ENCODE data around the gene ICAM2. TPM values are rescaled to one million over a fixed set of nuclear protein-coding genes. Genes with fewer than 3 reads are reported as not detected.

ICAM2 gene
- polyA plus RNA-seq, 1 of the 3 experiments (the other 2 are of a cell fraction): 0.08 TPM

GRCh38 chr17:63984651-63985386 is 35.6 kb downstream of the ICAM2 start (continued):
- TF ChIP-seq RXRA (IDR thresholded peaks at IDR 0.05; ENCODE audit: borderline replicate concordance, low read depth): no peak
- no peak for TF ChIP-seq IRF3 (IDR thresholded peaks at IDR 0.05; ENCODE audit: low read depth, low read length)
- TF ChIP-seq JUND (IDR thresholded peaks at IDR 0.05): no peak; the same call in 1 of the 2 replicates
- peak; percentile 46; the same call in 1 of the 2 replicates for TF ChIP-seq MAX (IDR thresholded peaks at IDR 0.05; ENCODE audit: low read depth)
- no peak for TF ChIP-seq YY1 (IDR thresholded peaks at IDR 0.05; ENCODE audit: low read depth)
- no peak for TF ChIP-seq EP300 (IDR thresholded peaks at IDR 0.05; ENCODE audit: borderline replicate concordance in 1 of 2, low read depth in 1 of 2, low read length in 1 of 2)
- TF ChIP-seq REST (IDR thresholded peaks at IDR 0.05; ENCODE audit: low read depth, low read length): no peak
- peak; percentile 24; the same call in 1 of the 2 replicates for TF ChIP-seq PBX3 (IDR thresholded peaks at IDR 0.05)
- no peak for TF ChIP-seq TAF1 (IDR thresholded peaks at IDR 0.05; ENCODE audit: borderline replicate concordance, low read depth, low read length)

- no peaks in the 10 kb centered on the region for H3F3A ChIP-seq (replicated peaks; ENCODE audit: insufficient read depth)
- H3K9me3 ChIP-seq: no peaks in the 10 kb centered on the region
- no peak for DNase-seq
- H3K27ac ChIP-seq (ENCODE audit: low read depth in 2 of 2, low read length in 1 of 2): no peak overlapping the region
- H3K36me3 ChIP-seq (replicated peaks in 1 of 2; ENCODE audit: control insufficient read depth in 1 of 2, insufficient read depth in 2 of 2, low read length in 1 of 2): no peaks in the 10 kb centered on the region
- peaks cover 0 to 4% of the 10 kb centered on the region in 2 experiments; a peak in 1 of 4 replicates for H3K4me1 ChIP-seq (ENCODE audit: control insufficient read depth in 1 of 2, insufficient read depth in 2 of 2, low read depth in 1 of 2, low read length in 1 of 2)
- H2AFZ ChIP-seq (ENCODE audit: low read depth): no peak overlapping the region
- no peaks in the 10 kb centered on the region for H4K20me1 ChIP-seq (ENCODE audit: insufficient read depth)
- H3K4me3 ChIP-seq (ENCODE audit: low read depth in 2 of 2, low read length in 1 of 2): no peak overlapping the region
- no peak overlapping the region for H3K4me2 ChIP-seq
- POLR2A ChIA-PET: no interaction called here
- CTCF ChIA-PET: interaction anchor here (0.8 to 2.7 kb wide), 12 partner anchors 9 to 298 kb away, joined by 3 to 22 read pairs (median 6); partner anchors contain the start of genes CSHL1 and GH1
- WGBS (ENCODE audit: low lambda C conversion rate): 71% methylated on average over 5 of the region's 5 CpGs
- no peaks in the 10 kb centered on the region for H3K27me3 ChIP-seq (ENCODE audit: insufficient read depth)
- H3K79me2 ChIP-seq (ENCODE audit: insufficient read depth): no peaks in the 10 kb centered on the region
- H3K9ac ChIP-seq: no peak overlapping the region
- no peaks in the 10 kb centered on the region for H3K9me2 ChIP-seq
- no peak for TF ChIP-seq RFX5 (IDR thresholded peaks at IDR 0.05; ENCODE audit: low read length)
- no peak for TF ChIP-seq GATA2 (CRISPR knock-in tag; IDR thresholded peaks at IDR 0.05)
- TF ChIP-seq SIN3A (IDR thresholded peaks at IDR 0.05; ENCODE audit: borderline replicate concordance, low read depth, low read length): no peak
- TF ChIP-seq ELF1 (IDR thresholded peaks at IDR 0.05): no peak
- TF ChIP-seq CTCF (IDR thresholded peaks at IDR 0.05): no peak
- TF ChIP-seq EZH2phosphoT487 (IDR thresholded peaks at IDR 0.05; ENCODE audit: borderline replicate concordance, low read depth): no peak
- TF ChIP-seq TCF12 (IDR thresholded peaks at IDR 0.05): no peak
- TF ChIP-seq RXRA (IDR thresholded peaks at IDR 0.05; ENCODE audit: borderline replicate concordance, low read depth): no peak
- no peak for TF ChIP-seq FOXM1 (IDR thresholded peaks at IDR 0.05; ENCODE audit: low read depth)
- no peak for TF ChIP-seq NFIC (IDR thresholded peaks at IDR 0.05; ENCODE audit: borderline replicate concordance)
- TF ChIP-seq FOSL2 (IDR thresholded peaks at IDR 0.05; ENCODE audit: borderline replicate concordance, low read depth): no peak
- TF ChIP-seq PBX3 (IDR thresholded peaks at IDR 0.05): no peak
- no peak for TF ChIP-seq SMC3 (IDR thresholded peaks at IDR 0.05; ENCODE audit: low read depth, low read length)
- no peak for TF ChIP-seq RAD21 (IDR thresholded peaks at IDR 0.05; ENCODE audit: low read length)
These were observed 36.2 kb downstream of the ICAM2 start for GRCh38 chr17:63984236-63984635.

Measured in SK-N-SH (cell line).